ENCODE results near the gene DNASE2. TPM values are rescaled to one million over a fixed set of nuclear protein-coding genes. Genes with fewer than 3 reads are reported as not detected.
A peak's percentile ranks its signal among the peaks of the same experiment; 100 is the strongest.
"Not testable (repeated sequence)": the region's sequence is repeated elsewhere in the genome, so short reads cannot be mapped to it uniquely, and the experiment has no call there.

The DNASE2 gene
- total RNA-seq, 1 experiment from 2014 or later, result 75.9 TPM

DNA sequence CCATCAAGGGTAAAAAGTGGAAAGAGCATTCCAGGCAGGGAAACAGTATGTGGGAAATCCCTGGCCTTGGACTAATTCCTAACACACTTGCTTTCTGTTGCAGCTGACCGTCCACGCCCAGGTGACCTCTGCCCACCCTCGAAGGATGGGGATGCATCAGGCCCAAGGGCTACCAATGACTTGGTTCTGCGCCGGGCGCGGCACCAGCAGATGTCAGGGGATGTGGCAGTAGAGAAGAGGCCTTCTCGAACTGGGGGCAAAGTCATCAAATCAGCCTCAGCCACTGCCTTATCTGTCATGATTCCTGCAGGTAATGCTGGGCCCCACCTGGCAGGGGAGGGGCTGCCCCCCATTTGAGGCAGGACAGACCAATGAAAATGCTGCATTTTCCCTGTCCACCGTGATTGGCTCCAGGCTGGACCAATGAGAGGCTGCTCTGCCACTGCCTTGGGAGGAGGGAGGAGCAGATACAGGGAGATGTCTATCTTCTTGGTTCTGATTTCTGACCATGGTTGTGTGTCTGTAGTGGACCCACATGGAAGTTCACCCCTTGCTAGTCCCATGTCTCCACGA is 12.6 kb downstream of the DNASE2 start:
- peak; percentile 13 for DNase-seq (ENCODE audit: low read depth, low spot score)
- in situ Hi-C loops (cut with HindIII; ENCODE audit: low pct_unique_long_range_greater_than_20kb, low sequenced_read_pairs), result no loop called here

DNA sequence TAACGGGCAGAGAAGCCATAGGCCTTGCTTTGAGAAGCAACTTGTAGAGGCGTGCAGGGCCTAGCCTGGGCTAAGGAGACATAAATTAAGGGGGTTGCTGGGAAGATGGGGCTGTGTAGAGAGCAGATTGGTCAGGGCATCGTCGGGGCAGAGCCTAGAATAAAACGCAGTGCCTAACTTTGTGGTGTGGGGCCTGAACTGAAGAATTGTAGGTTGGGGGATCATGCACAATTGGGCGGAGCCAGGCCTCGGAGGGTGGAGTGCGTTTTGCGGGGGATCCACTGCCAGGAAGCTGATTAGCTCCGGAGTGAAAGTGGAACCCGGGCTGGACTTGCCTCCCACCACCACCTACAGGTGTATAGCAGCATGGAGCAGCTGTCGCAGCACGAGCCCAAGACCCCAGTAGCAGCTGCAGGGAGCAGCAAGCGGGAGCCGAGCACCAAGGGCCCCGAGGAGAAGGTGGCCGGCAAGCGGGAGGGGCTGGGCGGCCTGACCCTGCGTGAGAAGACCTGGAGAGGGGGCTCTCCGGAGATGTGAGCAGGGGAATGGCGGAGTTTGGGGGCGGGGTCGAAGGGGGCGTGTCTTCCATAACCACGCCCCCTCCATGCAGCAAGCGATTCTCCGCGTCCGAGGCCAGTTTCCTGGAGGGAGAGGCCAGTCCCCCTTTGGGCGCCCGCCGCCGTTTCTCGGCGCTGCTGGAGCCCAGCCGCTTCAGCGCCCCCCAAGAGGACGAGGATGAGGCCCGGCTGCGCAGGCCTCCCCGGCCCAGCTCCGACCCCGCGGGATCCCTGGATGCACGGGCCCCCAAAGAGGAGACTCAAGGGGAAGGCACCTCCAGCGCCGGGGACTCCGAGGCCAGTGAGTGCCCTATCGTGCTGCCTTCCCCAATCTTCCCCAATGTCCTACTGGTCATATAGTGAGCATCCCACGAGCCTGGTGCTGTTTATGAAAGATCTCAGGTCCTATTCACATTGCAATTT is 13.8 kb downstream of the DNASE2 start:
- no peak for DNase-seq (ENCODE audit: low read depth, low spot score)
- in situ Hi-C loops (cut with HindIII; ENCODE audit: low pct_unique_long_range_greater_than_20kb, low sequenced_read_pairs), result no loop called here

DNA sequence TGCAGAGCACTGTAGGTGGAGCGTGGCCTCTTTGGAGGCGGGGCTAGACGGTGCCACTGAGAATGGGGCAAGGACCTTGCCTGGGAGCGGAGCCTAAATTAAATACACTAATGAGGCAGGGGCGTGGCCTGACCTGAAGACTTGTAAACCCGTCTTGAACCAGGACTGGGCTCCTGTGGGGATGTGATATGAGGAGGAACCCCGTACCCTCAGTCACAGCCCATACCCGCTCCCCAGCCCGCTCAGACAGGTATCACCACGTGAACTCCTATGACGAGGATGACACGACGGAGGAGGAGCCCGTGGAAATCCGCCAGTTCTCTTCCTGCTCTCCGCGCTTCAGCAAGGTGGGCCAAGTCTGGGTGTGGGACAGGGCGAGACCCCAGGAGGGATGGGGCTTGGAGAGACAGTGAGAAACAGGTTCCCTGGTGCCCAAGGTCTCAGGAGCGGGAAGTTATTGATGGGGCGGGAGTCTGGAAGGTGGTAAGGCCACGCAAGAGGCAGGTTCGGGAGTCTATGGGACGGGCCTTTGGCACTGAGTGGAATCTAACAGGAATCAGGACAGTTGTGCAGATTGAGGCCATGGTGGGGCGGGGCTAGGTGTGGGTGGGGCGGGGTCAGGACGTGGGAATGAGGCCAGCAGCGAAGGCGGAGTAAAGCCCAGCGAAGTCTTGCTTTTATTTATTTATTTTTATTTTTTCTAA is 14.7 kb downstream of the DNASE2 start:
- no peak for DNase-seq (ENCODE audit: low read depth, low spot score)
- in situ Hi-C loops (cut with HindIII; ENCODE audit: low pct_unique_long_range_greater_than_20kb, low sequenced_read_pairs), result no loop called here

DNA sequence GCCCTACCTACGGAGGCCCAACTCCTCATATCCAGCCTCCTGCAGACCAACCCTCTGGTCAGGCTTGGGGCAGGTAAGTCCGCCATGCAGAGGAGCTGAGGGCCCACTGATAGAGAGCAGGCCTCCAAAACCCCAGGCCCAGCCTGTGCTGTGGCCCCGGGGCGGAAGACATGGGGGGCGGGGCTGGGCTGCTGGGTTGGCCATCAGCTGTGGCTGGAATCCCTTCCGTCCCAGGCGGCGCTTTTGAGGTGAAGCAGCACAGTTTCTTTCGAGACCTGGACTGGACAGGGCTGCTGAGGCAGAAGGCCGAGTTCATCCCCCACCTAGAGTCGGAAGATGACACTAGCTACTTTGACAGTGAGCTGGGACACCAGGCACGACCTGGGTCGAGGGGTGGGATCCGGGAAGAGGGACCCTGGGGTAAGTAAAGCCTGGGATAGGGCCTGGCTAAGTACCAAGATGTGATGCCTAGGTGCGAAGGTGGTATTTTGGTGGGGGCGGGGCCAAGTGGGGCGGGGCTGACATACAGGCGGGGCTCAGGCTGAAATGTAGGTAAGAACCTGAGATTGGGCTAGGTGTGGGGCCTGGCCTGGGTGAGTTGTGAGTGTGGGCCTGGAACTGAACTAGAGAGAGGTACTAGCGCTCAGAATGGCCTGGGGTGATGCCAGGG is 15.4 kb downstream of the DNASE2 start:
- in situ Hi-C loops (cut with HindIII; ENCODE audit: low pct_unique_long_range_greater_than_20kb, low sequenced_read_pairs), result no loop called here
- no peak for DNase-seq (ENCODE audit: low read depth, low spot score)

DNA sequence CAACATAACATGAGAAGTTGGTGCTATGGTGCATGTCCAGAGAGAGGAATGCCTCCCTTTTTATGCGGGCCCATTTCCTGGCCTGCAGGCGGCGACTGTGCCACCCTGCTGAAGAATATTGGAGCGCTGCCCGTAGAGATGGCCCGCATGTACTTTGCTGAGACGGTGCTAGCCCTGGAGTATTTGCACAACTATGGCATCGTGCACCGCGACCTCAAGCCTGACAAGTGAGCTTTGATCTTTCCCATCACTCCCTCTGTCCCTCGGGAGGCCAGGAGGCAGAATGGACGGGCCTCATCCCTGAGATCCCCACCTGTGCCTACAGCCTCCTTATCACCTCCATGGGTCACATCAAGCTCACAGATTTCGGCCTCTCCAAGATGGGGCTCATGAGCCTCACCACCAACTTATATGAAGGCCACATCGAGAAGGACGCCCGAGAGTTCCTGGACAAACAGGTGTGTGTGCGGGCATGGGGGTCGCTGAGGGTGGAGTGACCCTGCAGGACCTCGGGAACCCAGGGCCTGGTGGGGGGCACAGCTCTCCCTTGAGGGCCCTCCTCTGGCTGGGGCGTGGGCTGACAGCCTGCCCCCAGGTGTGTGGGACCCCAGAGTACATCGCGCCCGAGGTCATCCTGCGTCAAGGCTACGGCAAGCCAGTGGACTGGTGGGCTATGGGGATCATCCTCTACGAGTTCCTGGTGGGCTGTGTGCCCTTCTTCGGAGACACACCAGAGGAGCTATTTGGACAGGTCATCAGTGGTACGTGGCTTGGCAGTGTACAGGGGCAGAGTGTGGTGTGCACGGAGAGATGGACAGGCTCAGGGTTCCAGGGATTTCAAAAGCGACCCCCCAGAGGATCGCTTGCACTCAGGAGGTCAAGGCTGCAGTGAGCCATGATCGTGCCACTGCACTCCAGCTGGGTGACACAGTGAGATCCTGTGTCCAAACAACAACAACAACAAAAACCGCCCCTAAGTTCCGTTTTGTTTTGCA is 16.2 kb downstream of the DNASE2 start:
- in situ Hi-C loops (cut with HindIII; ENCODE audit: low pct_unique_long_range_greater_than_20kb, low sequenced_read_pairs), result no loop called here
- peak; percentile 28 for DNase-seq (ENCODE audit: low read depth, low spot score)

DNA sequence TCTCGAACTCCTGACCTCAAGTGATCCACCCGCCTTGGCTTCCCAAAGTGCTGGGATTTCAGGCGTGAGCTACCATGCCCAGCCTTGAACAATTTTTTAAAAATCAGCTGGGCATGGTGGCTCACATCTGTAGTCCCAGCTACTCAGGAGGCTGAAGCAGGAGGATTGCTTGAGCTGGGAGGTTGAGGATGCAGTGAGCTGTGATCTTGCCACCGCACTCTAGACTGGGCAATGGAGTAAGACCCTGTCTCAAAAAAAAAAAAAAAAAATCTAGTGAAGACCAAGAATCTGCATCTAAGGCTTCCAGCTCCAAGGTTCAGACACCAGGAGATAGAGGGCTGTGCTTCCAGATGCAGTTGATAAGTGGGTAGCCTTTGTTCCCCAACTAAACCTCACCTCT is 17.1 kb downstream of the DNASE2 start:
- in situ Hi-C loops (cut with HindIII; ENCODE audit: low pct_unique_long_range_greater_than_20kb, low sequenced_read_pairs), result no loop called here
- DNase-seq (ENCODE audit: low read depth, low spot score), result no peak

DNA sequence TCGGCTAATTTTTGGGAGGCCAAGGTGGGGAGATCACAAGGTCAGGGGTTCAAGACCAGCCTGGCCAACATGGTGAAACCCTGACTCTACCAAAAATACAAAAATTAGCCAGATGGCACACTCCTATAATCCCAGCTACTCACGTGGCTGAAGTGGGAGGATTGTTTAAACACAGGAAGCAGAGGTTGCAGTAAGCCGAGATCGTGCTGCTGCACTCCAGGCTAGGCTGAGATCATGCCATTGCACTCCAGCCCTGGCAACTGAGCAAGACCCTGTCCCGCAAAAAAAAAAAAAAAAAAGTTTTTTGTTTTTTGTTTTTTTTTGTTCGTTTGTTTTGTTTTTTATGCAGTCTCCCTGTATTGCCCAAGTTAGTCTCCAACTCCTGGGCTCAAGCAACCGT is 21.7 kb downstream of the DNASE2 start:
- in situ Hi-C loops (cut with HindIII; ENCODE audit: low pct_unique_long_range_greater_than_20kb, low sequenced_read_pairs), result no loop called here
- DNase-seq (ENCODE audit: low read depth, low spot score), result no peak

DNA sequence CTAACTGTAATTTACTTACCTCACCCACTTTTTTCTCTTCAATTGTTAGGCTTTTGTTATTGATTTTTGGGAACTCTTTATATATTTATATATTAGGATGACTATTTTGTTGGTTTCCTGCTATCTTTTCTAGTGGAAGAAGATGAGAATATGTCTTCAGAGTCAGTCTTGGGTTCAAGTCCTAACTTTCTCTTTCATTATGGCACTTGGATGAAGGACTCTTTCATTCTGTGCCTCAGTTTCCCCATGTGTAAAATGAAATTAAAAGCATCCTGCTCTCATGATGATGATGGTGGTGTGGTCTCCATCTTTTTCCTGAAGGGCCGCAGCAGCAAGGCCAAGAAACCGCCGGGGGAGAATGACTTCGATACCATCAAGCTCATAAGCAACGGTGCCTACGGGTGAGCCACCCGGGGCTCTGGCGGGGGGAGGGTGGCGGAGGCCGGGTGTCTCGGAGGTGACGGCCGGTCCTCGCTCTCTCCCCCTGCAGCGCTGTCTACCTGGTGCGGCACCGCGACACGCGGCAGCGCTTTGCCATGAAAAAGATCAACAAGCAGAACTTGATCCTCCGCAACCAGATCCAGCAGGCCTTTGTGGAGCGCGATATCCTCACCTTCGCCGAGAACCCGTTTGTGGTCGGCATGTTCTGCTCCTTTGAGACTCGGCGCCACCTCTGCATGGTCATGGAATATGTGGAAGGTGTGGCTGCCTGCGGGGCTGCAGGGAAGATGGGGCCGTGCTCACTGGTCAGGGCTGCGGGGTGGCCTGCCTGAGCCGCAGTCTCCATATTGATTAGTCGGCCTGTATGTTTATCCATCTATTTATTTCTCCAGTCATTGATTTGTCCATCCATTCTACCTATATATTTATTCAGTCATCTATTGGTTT is 23.0 kb downstream of the DNASE2 start:
- in situ Hi-C loops (cut with HindIII; ENCODE audit: low pct_unique_long_range_greater_than_20kb, low sequenced_read_pairs), result no loop called here
- no peak for DNase-seq (ENCODE audit: low read depth, low spot score)

DNA sequence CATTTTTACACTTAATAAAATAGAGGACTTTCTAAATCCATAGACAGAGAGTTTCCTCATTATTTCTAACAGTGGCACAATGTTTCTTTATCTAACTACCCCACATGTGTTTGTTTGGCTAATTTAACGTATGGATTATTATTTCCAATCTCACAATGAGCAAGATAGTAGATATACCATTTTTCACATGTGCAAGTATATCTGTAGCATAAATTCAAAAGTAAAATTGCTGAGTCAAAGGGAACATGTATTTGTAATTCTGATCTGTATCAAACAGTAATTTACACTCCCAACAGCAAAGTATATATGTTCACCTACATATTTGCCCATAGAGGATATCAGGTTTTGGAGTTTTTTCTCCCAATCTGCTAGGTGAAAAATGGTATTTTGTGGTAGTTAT is 24.6 kb downstream of the DNASE2 start:
- DNase-seq (ENCODE audit: low read depth, low spot score), result no peak
- in situ Hi-C loops (cut with HindIII; ENCODE audit: low pct_unique_long_range_greater_than_20kb, low sequenced_read_pairs), result no loop called here

DNA sequence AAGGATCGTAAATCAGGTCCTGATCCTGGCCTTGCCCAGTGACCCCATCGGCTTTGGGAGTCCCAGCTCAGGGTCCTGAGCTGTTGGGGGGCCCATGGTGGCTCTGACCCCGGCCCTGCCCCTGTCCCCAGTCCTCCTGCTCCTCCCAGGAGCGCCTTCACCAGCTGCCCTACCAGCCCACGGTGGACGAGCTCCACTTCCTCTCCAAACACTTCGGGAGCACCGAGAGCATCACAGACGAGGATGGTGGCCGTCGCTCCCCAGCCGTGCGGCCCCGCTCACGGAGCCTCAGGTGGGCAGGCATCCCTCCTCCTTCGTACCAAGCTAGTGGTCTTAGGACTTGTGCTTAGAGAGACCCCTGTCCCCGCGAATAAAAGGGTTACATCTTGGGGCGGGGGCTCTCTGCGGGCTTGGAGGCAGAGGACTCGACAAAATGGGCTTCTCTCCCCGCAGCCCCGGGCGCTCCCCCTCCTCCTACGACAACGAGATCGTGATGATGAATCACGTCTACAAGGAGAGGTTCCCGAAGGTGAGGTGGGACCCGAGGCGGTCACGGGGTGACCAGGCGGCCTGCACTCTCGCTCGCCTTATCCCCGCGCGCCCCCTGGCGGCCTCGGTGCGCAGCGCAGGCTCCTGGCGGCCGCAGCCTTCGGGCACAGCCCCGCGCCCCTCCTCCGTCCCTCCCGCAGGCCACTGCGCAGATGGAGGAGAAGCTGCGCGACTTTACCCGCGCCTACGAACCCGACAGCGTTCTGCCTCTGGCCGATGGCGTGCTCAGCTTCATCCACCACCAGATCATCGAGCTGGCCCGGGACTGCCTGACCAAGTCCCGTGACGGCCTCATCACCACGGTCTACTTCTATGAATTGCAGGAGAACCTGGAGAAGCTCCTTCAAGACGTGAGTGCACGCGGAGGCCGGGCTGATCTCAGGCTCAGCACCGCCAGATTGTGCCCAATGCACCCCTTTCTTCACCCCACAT is 33.8 kb downstream of the DNASE2 start:
- DNase-seq (ENCODE audit: low read depth, low spot score), result peak; percentile 86
- in situ Hi-C loops (cut with HindIII; ENCODE audit: low pct_unique_long_range_greater_than_20kb, low sequenced_read_pairs), result no loop called here

DNA sequence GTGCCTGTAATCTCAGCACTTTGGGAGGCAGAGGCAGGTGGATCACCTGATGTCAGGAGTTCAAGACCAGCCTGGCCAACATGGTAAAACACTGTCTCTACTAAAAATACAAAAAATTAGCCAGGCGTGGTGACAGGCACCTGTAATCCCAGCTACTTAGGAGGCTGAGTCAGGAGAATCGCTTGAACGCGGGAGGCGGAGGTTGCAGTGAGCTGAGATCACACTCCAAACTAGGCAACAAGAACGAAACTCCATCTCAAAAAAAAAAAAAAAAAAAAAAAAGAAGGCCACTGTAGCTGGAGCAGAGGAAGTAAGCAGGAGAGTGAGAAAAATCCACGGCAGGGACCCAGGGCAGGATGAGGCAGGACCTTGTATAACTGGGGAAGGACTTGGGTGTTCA is 34.6 kb downstream of the DNASE2 start:
- in situ Hi-C loops (cut with HindIII; ENCODE audit: low pct_unique_long_range_greater_than_20kb, low sequenced_read_pairs); DNase-seq (ENCODE audit: low read depth, low spot score): not testable (repeated sequence)

DNA sequence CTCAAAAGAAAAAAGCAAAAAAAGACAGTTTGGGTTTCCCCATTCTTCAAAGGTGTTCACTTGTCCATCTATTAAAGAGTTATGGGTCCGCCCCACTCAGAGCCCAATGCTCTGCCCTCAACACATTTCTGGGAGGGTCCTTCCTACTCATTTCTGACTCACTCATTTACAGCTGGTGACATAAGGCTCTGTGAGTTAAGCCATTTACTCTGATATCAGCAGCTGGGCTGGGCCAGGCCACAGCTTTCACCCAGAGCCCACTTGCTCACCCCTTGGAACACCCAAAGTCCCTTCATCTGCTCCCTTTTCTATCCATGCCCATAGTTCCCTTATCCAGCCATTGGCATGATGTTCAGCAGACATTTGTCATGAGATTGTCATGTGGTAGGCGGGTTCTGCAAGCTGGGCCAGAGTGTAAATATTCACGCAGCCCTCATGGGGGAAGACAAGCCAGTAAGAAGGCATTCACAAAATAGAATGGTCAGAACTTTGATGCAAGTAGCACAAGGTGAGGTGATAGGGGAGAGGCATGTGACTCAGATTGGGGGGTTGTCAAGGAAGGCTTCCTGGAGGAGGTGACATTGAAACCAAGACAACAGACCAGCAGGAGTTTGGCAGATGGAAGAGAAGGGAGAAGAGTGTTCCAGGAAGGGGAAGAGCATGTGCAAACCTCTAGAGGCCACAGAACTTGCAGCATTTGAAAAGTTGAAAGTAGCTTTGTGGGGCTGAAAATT is 37.1 kb downstream of the DNASE2 start:
- no peak for DNase-seq (ENCODE audit: low read depth, low spot score)
- in situ Hi-C loops (cut with HindIII; ENCODE audit: low pct_unique_long_range_greater_than_20kb, low sequenced_read_pairs), result no loop called here

DNA sequence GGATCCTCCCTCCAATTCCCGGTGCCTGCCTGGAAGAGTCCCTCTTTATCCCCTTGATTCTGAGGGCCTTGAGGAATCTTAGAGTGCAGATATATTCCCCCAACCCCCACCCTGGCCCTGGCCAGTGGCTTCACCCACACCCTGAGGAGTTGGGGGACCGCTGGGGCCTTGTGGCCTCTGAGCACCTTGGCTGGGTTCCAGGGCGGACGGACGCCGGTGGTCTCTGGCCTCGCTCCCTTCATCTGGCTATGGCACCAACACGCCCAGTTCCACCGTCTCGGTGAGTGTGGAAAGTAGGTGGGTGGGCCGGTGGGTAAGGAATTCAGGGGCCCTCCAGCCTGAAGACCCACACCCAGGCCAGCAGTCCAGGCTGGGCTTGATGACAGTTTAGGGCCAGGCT is 37.9 kb downstream of the DNASE2 start:
- in situ Hi-C loops (cut with HindIII; ENCODE audit: low pct_unique_long_range_greater_than_20kb, low sequenced_read_pairs), result no loop called here
- no peak for DNase-seq (ENCODE audit: low read depth, low spot score)

DNA sequence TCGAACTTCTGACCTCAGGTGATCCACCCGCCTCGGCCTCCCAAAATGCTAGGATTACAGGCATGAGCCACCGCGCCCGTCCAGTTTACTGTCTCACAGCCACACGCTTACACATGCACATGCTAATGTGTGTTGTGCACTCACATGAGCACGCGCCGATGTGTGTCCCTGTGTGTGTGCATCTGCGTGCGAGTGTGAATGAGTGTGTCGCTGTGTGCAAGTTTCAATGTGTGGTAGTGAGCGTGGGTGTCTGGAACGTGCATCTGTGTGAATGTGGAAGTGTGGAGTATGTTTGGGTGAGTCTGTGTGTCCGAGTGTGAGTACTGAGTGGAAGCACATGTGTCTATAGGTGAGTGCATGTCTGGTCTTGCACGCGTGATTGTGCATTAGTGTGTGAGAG is 38.7 kb downstream of the DNASE2 start:
- no peak for DNase-seq (ENCODE audit: low read depth, low spot score)
- in situ Hi-C loops (cut with HindIII; ENCODE audit: low pct_unique_long_range_greater_than_20kb, low sequenced_read_pairs), result no loop called here
